Limb (tissue), 2 donors: ENCODE measurements around the gene DCST1.

Experiments used
- DNase-seq, 2 donors: peaks; one replicate each; pipeline ENCODE4 v3.0.0-alpha.2; 2016; ENCODE audit errors: extremely low spot score in 2 of 2

The DCST1 gene

DNA sequence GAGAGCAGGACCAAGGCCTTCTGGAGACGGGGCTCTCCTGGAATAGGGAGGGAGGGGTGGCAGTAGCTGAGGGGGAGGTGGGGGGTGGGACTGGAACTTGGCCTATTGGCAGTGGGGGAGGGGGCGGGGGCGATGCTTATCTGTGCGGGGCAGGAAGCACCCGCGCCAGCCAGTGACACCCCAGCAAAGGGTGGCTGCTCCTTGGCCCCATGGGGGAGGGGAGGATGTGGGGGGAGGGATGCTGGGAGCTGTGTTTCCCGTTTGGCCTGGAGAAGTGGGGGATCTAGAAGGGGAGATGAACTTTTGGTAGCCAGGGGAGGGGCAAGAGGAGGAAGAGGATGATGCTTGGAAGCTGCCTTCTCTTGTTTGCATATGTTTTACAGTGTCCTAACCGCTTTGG is 20.0 kb upstream of the DCST1 start:
- no peak for DNase-seq

DNA sequence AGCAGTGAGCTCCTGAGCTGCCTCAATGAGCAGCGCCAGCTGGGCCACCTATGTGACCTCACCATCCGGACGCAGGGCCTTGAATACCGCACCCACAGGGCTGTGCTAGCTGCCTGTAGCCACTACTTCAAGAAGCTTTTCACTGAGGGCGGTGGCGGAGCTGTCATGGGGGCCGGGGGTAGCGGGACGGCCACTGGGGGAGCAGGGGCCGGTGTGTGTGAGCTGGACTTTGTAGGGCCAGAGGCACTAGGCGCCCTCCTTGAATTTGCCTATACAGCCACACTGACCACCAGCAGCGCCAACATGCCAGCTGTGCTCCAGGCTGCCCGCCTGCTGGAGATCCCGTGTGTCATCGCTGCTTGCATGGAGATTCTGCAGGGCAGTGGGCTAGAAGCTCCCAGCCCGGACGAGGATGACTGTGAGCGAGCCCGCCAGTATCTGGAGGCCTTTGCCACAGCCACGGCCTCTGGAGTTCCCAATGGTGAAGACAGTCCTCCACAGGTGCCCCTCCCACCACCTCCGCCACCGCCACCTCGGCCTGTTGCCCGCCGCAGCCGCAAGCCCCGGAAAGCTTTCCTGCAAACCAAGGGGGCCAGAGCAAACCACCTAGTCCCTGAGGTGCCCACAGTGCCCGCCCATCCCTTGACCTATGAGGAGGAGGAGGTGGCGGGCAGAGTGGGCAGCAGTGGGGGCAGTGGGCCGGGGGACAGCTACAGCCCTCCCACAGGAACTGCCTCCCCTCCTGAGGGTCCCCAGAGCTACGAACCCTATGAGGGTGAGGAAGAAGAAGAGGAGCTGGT is 18.7 kb upstream of the DCST1 start:
- DNase-seq: no peak

DNA sequence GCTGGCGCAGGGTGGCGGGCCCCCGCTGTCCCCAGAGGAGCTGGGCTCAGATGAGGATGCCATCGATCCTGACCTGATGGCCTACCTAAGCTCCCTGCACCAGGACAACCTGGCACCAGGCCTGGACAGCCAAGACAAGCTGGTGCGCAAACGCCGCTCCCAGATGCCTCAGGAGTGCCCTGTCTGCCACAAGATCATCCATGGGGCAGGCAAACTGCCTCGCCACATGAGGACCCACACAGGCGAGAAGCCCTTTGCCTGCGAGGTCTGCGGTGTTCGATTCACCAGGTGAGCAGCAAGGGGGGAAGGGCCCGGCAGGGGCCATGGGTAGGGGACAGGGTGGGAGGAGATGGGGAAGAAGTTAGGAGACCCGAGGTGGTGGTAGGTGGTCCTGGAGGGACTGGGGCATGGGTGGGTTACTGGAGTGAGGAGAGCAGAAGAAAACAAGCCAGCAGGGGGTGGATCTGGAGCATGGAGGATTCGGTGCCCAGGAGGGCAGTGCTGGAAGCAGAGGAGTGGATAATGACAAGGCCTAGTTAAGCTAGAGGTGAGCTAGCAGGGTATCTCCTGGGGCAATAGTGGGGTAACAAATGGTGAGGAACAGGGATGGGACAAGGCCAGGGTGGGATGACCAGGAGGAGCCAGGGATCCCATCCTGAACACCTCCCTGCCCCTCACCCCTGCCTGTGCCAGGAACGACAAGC is 17.9 kb upstream of the DCST1 start:
- no peak for DNase-seq

DNA sequence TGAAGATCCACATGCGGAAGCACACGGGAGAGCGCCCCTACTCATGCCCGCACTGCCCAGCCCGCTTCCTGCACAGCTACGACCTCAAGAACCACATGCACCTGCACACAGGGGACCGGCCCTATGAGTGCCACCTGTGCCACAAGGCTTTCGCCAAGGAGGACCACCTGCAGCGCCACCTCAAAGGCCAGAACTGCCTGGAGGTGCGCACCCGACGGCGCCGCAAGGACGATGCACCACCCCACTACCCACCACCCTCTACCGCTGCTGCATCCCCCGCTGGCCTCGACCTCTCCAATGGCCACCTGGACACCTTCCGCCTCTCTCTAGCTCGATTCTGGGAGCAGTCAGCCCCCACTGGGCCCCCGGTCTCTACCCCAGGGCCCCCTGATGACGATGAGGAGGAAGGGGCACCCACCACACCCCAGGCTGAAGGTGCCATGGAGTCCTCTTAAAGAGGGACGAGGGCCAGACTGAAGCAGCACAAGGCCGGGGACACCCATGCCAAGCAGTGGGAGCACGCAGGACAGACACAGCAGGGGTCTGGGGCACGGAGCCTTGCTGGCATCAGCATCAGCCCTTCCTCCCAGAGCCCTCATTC is 17.3 kb upstream of the DCST1 start:
- no peak for DNase-seq

DNA sequence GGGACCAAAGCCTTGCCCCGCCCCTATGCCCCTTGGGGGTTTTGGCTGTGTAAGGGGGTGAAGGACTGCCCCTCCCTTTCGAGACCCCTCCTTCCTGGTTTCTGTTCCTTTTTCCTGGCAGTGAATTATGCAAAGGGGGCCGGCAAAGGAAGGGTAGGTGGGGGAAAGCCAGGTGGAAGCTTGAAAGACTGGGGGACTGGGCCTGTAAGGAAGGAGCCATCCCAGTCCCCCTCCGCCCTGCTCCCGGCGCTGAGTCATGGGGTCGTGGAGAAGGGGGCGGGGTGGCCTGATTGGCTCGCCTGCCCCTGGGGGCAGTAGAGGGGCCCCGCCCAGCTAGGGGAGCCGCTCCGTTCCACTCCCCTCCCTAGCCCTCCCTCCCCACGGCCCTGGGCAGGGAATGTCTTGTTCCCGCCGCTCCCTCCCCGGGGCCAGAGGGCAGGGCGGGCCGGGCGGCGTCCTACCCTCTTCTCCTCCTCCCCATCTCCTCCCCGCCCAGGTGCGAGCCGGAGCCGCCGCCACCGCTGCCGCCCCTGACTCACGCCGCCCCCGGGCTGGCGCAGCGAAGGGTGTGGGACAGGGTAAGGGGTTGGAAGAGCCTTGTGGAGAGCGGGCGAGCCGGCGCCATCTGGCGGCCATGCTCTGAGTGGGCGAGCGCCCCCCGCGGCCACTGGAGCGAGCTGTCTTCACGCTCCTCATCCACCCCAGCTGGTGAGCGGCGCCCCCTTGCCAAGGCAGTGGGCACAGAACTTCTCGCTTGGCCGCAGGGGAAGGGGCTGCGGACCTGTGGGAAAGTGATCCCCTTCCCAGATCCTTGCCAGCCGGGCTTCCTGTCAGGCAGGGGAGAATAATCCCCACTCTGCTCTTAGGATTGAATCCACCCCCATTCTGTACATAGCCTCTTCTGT is 16.3 kb upstream of the DCST1 start:
- DNase-seq: peak; percentile 82 to 95

DNA sequence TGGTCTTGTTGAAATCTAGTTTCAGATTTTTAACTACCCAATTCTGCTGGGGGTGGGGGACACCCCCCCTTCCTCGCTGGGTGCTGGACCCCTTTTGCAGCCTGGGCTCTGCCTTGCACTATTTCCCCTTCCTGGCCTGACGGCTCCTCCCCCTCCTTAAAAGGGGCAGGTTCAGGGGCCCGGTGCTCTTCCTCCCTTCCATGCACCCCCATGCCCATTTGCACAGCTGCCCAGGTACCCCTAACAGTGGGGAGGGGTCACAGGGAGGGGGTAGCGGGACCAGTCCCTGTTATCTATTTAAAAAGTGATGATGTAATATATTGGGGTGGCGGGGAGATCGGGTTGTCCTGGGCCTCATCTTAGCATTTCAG is 15.7 kb upstream of the DCST1 start:
- no peak for DNase-seq

DNA sequence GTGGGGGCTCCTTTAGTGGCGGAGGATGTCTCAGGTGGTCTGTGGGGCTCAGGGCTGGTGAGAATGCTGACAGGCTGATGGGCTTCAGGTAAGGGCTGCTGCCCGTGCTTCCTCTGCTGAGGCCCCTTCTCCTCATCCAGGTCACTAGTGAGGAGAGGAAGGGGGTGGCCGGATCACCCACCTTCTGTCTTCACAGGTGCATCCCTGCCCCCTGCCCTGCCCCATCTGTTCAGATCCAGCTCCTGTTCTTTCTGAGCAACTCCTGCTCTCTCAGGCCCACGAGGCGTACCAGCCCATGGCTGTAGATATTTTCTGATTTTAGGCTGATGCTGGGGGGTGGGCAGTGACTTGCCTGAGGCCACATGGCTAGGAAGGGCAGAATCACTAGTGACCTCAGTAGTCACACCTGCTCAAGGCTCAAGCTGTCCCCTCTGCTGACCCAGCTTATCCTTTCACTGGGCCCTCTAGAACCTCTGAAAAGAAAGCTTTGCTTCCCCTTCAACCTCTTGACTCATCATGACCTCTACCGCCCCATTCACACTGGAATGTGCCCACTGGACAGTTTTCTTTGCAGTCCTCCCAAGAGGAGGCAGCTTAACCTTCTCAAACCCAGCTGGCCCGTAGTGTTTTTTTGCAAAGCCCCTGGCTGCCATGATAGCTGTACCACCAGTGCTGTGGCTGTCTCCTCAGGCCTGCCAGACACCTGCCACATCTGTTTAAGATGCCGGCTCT is 14.8 kb upstream of the DCST1 start:
- DNase-seq: no peak

DNA sequence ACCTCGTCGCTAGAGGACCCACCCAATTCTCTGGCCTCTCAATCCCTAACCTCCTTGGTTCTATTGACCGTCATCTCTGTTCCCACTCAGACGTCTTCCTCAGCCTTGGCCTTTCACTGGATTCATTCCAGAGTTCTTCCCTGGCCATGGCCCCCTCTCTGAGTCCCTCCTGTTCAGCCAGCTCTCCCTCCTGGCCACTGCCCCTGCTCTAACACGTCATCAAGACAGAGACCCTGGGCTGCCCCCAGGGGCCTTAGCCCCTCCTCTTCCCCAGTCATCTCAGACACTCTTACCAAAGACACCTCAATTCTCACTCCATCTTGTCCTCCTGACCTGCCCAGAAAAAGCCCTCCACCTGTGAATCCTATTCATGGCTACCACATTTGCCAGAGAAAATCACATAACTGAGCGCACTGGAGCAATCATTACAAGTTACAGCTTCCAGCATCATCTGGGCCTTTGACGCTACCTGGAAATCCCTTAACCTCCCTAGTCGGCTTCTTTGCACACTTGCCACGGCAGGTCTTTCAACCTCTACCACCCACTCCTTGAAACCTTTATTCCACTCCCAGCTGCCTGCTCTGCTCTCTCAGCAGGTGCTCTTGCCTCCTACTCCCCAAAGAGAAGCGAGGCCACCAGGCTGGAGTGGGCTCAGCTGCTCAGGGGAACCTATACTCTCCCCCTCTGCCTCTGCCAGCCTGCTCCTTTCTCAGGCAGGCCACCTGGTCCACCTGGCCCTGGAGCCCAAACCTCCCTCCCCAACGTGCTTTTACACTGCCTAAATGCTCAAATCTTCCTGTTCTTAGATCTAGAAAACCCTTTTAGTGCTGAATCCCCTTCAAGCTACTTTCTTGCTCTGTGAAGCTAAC is 14.0 kb upstream of the DCST1 start:
- no peak for DNase-seq

DNA sequence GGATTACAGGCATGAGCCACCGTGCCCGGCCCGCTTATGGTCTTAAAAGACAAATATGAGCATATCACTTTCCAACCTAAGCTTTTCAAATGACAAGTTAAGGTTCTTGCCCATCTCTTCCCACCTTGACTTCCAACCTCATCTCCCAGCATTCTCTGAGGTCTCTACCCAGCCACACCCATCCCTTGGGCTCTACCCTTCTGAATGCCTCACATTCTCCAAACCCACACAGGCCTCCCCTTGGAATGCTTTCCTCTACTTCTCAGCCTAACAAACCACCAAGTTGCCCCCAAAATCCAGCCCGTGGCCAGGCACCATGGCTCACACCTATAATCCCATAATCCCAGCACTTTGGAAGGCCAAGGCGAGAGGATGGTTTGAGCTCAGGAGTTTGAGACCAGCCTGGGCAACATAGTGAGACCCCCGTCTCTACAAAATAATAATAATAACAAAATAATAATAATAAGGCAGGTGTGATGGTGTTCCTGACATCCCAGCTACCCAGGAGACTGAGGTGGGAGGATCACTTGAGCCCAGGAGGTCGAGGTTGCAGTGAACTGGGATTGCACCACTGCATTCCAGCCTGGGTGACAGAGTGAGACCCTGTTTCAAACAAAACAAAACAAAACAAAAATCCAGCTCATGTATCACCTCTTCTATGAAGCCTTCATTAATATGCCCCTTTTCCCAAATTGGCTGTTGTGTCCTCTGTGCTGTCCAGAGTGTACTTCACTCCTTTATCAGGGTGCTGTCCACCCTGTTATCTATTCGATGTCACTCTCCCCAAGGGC is 11.3 kb upstream of the DCST1 start:
- DNase-seq: no peak

DNA sequence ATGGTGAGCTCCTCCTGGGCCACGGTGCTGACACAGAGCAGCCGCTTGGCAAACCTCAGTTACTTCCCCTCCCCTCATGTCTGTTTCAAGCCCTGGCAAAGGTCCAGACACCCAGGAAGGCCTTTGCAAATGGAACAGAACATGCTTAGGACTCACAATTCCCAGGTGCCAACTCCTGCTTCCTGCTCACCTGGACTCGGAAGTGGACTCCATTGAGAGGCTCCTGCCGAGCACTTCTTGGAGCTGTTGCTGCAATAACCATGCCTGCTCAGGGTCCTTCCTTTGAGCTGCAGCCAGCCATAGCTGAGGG is 10.7 kb upstream of the DCST1 start:
- DNase-seq: no peak

DNA sequence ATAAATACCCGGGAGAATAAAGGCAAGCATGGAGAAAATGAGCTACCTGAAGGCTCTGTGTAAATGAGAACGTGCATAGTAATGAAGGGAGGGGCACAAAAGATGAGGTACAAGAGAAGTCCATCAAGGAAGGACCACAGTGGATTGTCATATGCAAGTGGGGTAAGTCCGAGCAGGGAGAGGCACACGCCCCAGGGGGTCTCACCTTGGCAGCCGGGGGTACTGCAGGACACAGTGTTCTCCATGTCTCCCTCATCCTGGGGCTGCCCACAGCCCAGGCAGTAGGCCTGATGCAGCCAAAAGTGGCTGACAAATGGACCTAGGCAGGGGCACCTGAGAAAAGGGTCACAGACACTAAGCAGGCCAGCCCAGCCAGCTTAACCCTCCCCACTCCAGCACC is 10.0 kb upstream of the DCST1 start:
- no peak for DNase-seq

DNA sequence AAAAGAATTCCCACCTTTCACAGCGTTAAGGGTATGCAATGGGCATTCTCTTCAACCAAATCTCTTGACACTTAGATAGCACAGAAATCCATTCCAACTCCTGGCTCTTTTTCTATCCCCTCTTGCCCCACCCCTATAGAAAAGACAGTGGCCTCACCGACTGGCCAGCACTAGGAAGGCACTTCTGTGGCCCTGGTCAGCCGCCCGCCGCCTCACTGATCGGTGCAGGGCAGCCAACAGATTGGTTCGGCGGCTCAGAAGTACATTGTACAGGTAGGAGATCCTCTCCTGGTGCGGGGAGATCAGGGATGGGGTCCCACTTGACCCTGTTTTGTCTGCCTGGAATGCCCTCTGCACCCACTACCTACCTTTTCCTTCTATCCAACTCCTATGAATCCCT is 9.3 kb upstream of the DCST1 start:
- no peak for DNase-seq

DNA sequence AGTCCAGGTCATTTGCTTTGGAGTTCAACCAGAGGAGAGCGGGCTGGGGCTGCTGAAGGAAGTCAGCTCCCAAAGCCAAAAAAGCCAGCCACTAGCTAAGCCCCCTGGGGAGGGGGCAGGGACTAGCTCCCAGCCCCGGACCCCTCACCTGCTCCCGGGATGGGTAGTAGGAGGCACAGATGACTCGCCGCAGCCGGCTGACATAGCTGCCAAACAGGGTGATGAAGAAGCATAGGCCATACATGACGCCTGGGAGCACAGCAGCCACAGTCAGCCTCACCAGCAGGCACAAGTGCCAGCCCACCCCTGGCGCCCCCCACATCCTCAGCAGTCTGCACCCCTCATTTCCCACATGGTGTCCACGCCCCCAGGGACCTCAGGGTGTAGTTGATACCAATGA is 7.5 kb upstream of the DCST1 start:
- no peak for DNase-seq

DNA sequence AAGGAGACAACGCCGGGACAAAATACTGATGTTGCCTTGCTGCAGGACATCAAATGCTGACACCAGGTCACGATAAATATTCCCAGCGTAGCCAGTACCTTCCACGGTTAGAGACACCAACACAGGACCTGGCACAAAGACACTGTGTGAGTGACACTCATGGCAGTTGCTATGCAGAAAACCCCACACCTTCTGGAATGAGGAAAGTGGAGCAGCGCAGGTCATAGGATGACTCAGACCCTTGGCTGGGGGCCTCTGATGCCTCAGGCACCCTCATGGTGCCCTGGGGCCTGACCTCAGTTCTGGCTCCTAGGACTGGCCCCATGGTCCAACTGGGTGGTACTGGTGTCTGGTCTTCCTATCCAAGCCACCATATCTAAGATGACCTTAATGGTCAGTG is 7.0 kb upstream of the DCST1 start:
- DNase-seq: no peak

DNA sequence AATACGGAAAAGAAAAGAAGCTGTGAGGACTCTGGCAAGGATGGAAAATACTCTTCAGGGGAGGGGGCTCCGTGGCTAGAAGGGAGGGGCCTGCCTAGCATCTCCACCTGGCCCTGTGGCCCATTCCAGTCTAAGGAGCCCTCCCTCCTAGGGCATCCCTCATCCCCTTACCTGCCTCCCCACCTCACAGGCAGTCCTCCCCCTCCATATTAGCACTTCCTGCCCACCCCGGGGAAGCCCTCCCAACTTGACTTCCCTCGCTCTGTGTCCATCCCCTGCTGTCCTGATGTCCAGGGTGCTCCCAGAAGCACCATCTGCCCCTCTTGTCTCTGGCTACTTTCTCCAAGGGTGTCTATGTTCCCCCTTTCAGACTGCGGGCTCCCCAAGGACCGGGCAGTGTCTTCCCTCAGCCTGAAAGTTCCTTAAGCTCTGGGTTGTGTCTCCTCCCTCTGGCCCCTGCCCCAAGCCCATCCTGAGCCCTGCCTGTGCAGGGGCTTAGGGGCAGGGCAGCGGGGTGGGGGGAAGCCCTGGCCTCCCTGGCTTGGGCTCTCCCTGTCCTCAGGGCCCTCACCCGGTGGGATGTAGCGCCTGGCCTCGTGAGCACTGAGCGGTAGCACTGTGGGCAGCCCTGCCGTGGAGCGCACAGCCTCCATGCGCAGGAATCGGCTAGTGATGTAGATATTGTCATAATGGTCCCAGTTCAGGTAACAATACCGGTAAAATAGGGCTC is 3.9 kb upstream of the DCST1 start:
- no peak for DNase-seq

DNA sequence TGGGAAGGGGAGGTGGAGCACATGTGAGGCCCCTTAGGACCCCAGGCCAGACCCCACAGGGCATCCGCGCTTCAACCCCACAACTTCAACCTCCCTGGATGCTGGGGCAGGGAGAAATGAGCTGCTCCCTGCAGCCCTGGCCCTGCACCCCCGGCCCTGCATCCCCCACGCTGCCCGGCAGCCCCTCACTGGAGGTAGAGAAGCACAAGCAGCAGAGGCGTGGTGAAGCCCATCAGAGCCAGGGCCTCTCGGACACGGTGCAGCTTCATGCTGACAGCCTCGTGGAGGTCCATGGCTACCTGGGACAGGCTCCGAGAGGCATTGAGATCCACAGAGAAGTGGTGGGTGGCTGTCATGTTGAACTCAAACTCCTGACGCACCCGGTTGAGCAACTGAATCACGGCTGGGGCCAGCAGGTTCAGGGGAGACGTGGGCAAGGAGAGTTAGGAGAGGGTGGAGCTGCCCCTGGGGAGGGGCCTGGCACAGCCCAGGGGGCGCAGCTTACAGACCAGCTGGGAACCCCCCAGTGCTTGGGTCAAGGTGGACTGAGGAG is 3.3 kb upstream of the DCST1 start:
- DNase-seq: no peak

DNA sequence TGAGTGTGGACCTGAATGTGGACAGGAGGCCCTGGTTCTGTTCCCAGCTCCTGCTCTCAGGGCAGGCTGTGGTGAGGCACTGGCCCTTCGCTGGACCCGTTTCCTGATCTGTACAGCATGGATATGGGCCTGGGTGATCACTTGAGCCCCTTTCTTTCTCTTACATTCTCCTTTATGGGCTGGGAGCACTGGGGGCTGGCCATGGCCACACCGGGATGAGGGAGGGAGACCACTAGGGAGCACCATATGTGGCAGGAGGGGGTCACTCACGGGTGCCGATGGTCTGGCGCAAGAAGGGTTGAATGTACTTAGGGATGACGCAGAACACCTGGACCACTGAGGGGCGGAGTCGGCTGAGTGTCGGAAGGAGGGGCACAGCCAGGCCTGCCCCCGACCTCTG is 2.7 kb upstream of the DCST1 start:
- DNase-seq: no peak

DNA sequence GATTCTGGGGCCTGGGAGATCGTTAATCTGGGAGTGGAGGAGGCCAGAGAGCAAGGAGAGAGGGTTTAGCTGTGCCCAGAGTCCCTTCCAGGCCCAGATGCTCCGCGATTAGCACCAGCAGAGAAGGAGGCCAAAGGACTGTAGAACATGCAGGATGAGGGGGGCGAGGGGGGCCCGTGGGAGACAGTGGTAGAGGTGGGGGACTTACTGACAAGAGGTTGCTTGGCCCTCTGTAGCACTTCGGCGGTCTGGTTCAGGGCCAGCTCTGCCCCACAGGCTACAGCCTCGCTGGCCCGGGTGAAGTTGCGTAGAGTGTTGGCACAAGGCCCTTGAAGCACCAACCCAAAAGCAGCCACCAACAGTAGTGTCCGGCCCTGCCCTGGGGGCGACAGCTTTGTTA is 738 bp upstream of the DCST1 start:
- DNase-seq: no peak
